ENCODE data around the gene PJVK.

DNA sequence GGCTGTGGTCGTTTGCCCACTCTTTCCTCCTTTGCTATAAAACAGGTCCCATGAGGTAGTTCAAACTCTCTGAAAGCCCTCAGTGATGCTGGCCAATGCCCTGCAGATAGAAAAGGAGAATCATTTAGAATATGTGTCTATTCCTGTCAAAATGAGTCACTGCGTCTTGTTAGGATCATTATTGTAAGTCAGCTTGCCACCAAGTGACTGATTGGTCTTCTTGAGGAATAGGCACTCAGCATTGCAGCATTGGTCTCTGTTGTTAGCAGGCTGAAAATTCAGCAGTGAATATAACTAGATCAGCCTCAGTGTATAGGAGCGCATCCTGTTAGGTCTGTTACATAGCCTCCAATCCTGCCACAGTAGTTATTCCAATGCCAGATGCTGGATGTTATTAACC is 29.1 kb upstream of the PJVK start:
- TF ChIP-seq POLR2A (IDR thresholded peaks at IDR 0.05) (no peak), CTCF (IDR thresholded peaks at IDR 0.05) (no peak)
